Endodermal cell (in vitro differentiated cells): Measurements from ENCODE around the gene TACC2. TPM values are rescaled to one million over a fixed set of nuclear protein-coding genes. Genes with fewer than 3 reads are reported as not detected.
A peak's percentile ranks its signal among the peaks of the same experiment; 100 is the strongest.

Source experiments
- DNase-seq: peaks from one replicate; pipeline ENCODE4 v3.0.0-alpha.2; 2017
- H3K27ac ChIP-seq: 2 replicates; pipeline ENCODE4 v1.5.1; 2013; ENCODE audit warnings: mild to moderate bottlenecking, low read depth, low read length, moderate library complexity
- H3K27me3 ChIP-seq: 2 replicates; pipeline ENCODE4 v1.6.1; 2013; ENCODE audit warnings: mild to moderate bottlenecking, low read length, moderate library complexity; ENCODE audit not compliant: insufficient read depth, control insufficient read depth, poor library complexity, severe bottlenecking
- H3K36me3 ChIP-seq: 2 replicates; pipeline ENCODE4 v1.7.0; 2013; ENCODE audit warnings: mild to moderate bottlenecking, low read length, moderate library complexity; ENCODE audit not compliant: control insufficient read depth, insufficient read depth
- H3K4me1 ChIP-seq: one replicate; pipeline ENCODE4 v1.7.0; 2013; ENCODE audit warnings: low read length; ENCODE audit not compliant: control insufficient read depth, insufficient read depth
- H3K4me3 ChIP-seq: 2 replicates; pipeline ENCODE4 v1.5.1; 2013; ENCODE audit warnings: mild to moderate bottlenecking, low read length, moderate library complexity
- H3K9ac ChIP-seq: 2 replicates; pipeline ENCODE4 v1.6.1; 2013; ENCODE audit warnings: mild to moderate bottlenecking, low read length, moderate library complexity; ENCODE audit not compliant: poor library complexity, severe bottlenecking; ENCODE audit errors: extremely low read depth
- H3K9me3 ChIP-seq: 2 replicates; pipeline ENCODE4 v1.6.1; 2013; ENCODE audit warnings: mild to moderate bottlenecking, low read length, moderate library complexity; ENCODE audit not compliant: control insufficient read depth
- H3K27ac Mint-ChIP-seq: 2 replicates; pipeline ENCODE4 v1.8.0; 2020; ENCODE audit warnings: mixed read lengths
- H3K27me3 Mint-ChIP-seq: 2 replicates; pipeline ENCODE4 v1.8.0; 2021; ENCODE audit warnings: mild to moderate bottlenecking, mixed read lengths; ENCODE audit not compliant: insufficient read depth
- H3K36me3 Mint-ChIP-seq: 2 replicates; pipeline ENCODE4 v1.8.0; 2020; ENCODE audit warnings: low read depth, mixed read lengths
- H3K4me1 Mint-ChIP-seq: 2 replicates; pipeline ENCODE4 v1.8.0; 2020; ENCODE audit warnings: mixed read lengths
- H3K4me3 Mint-ChIP-seq: 2 replicates; pipeline ENCODE4 v1.8.0; 2020; ENCODE audit warnings: mild to moderate bottlenecking, moderate library complexity, mixed read lengths
- H3K9me3 Mint-ChIP-seq: 2 replicates; pipeline ENCODE4 v1.8.0; 2020; ENCODE audit warnings: mild to moderate bottlenecking, mixed read lengths
- CTCF ChIP-seq: fragments of 200-600 bp; sonication (generic); conservative IDR thresholded peaks from 2 replicates; pipeline ENCODE4 v1.5.0; 2021; ENCODE audit warnings: antibody characterized with exemption, mild to moderate bottlenecking
- WGBS, 2 experiments: methylation state at CpG; one replicate each; pipeline versions ENCODE4 v1.1.5 to v1.1.7; 2013; ENCODE audit warnings: missing lambda C conversion rate in 2 of 2, mixed read lengths in 1 of 2; ENCODE audit not compliant: insufficient coverage in 1 of 2, insufficient read length in 1 of 2; 5-methylcytosine and 5-hydroxymethylcytosine counted together
- total RNA-seq, 2 donors: library from RNA; stranded (reverse); fragmentation: NEBNext Ultra II Directional in 1 of 2; extraction: Animal tissue kit (Norgen Biotek cat#: 25700) in 1 of 2; gene quantifications; 2 replicates in 1 of 2; 3 replicates in 1 of 2; pipeline ENCODE4 v1.2.1, GENCODE V29; 2021

The TACC2 gene
- total RNA-seq, 2 donors from 2014 or later, result 24.5 to 34.1 TPM

GRCh38 chr10:122171302-122172075 is 182.5 kb downstream of the TACC2 start:
- Histone ChIP-seq H3K4me1 (peaks cover 12% of the 10 kb centered on the region), H3K27ac (peak overlapping the region; percentile 61), H3K9ac (peak overlapping the region; percentile 54), H3K36me3 (no peaks in the 10 kb centered on the region), H3K9me3 (no peaks in the 10 kb centered on the region), H3K4me3 (no peak overlapping the region), H3K27me3 (no peaks in the 10 kb centered on the region)
- DNase-seq, result no peak
- peaks cover 26% of the 10 kb centered on the region for H3K4me1 Mint-ChIP-seq
- no peak for TF ChIP-seq CTCF
- H3K27ac Mint-ChIP-seq, result peak overlapping the region; percentile 44
- H3K9me3 Mint-ChIP-seq, result no peaks in the 10 kb centered on the region
- 84% methylated on average over 4 to 7 of the region's 7 CpGs for WGBS, 2 experiments
- H3K36me3 Mint-ChIP-seq, result peaks cover 4% of the 10 kb centered on the region
- no peaks in the 10 kb centered on the region for H3K27me3 Mint-ChIP-seq
- H3K4me3 Mint-ChIP-seq, result no peak overlapping the region

GRCh38 chr10:122172361-122173008 is 183.5 kb downstream of the TACC2 start:
- no peak for TF ChIP-seq CTCF
- Histone ChIP-seq H3K27me3 (no peaks in the 10 kb centered on the region), H3K27ac (peak overlapping the region; percentile 57), H3K9ac (no peak overlapping the region), H3K36me3 (no peaks in the 10 kb centered on the region), H3K4me1 (peaks cover 12% of the 10 kb centered on the region), H3K4me3 (no peak overlapping the region), H3K9me3 (no peaks in the 10 kb centered on the region)
- no peaks in the 10 kb centered on the region for H3K9me3 Mint-ChIP-seq
- peaks cover 36% of the 10 kb centered on the region for H3K4me1 Mint-ChIP-seq
- H3K27me3 Mint-ChIP-seq, result no peaks in the 10 kb centered on the region
- H3K36me3 Mint-ChIP-seq, result peaks cover 4% of the 10 kb centered on the region
- H3K4me3 Mint-ChIP-seq, result no peak overlapping the region
- WGBS, 2 experiments, result 86% methylated on average over 8 to 12 of the region's 12 CpGs
- peak overlapping the region; percentile 73 for H3K27ac Mint-ChIP-seq
- DNase-seq, result no peak

GRCh38 chr10:122173337-122173736 is 184.4 kb downstream of the TACC2 start:
- Mint-ChIP-seq H3K4me3 (no peak overlapping the region), H3K4me1 (peaks cover 39% of the 10 kb centered on the region), H3K27me3 (no peaks in the 10 kb centered on the region), H3K36me3 (peaks cover 4% of the 10 kb centered on the region), H3K9me3 (no peaks in the 10 kb centered on the region), H3K27ac (no peak overlapping the region)
- 81 to 92% methylated on average over 5 to 7 of the region's 7 CpGs for WGBS, 2 experiments
- no peak for TF ChIP-seq CTCF
- DNase-seq, result no peak
- no peak overlapping the region for H3K4me3 ChIP-seq
- H3K9ac ChIP-seq, result no peak overlapping the region
- H3K36me3 ChIP-seq, result no peaks in the 10 kb centered on the region
- no peak overlapping the region for H3K27ac ChIP-seq
- H3K27me3 ChIP-seq, result no peaks in the 10 kb centered on the region
- peaks cover 12% of the 10 kb centered on the region for H3K4me1 ChIP-seq
- H3K9me3 ChIP-seq, result no peaks in the 10 kb centered on the region
